Calu3 (cell line): ENCODE data around the gene NUDT14. TPM values are rescaled to one million over a fixed set of nuclear protein-coding genes. Genes with fewer than 3 reads are reported as not detected.

Experiments
- BruUV-seq: library from RNA; stranded (reverse); fragments of 400-500 nt; replicated peaks from 2 replicates; lab custom pipeline; 2021; lab: Mats Ljungman, UMichigan
- CTCF ChIA-PET: fragments of 300-600 bp; sonication (Branson Sonifier 250); formaldehyde crosslinking; loops from one replicate; lab custom pipeline; 2022; ENCODE audit warnings: antibody characterized with exemption; lab: Charles Lee
- DNase-seq: peaks from one replicate; pipeline ENCODE4 v3.0.0; 2022
- H3K27ac Mint-ChIP-seq: one replicate; pipeline ENCODE4 v1.8.0; 2022; ENCODE audit warnings: mixed read lengths; ENCODE audit not compliant: unreplicated experiment
- H3K27me3 Mint-ChIP-seq: one replicate; pipeline ENCODE4 v1.8.0; 2022; ENCODE audit warnings: mixed read lengths; ENCODE audit not compliant: unreplicated experiment
- H3K36me3 Mint-ChIP-seq: one replicate; pipeline ENCODE4 v1.8.0; 2022; ENCODE audit warnings: mild to moderate bottlenecking, moderate library complexity, mixed read lengths; ENCODE audit not compliant: insufficient read depth, unreplicated experiment
- H3K4me1 Mint-ChIP-seq: one replicate; pipeline ENCODE4 v1.8.0; 2022; ENCODE audit warnings: mild to moderate bottlenecking, low read depth, mixed read lengths; ENCODE audit not compliant: unreplicated experiment
- H3K4me3 Mint-ChIP-seq: one replicate; pipeline ENCODE4 v1.8.0; 2022; ENCODE audit warnings: mild to moderate bottlenecking, low read depth, moderate library complexity, mixed read lengths; ENCODE audit not compliant: unreplicated experiment
- H3K9me3 Mint-ChIP-seq: one replicate; pipeline ENCODE4 v1.8.0; 2022; ENCODE audit warnings: low read depth, mixed read lengths; ENCODE audit not compliant: unreplicated experiment
- intact Hi-C: fragments of 100-400 bp; cut with micrococcal nuclease; formaldehyde crosslinking; loops from one replicate; pipeline ENCODE4 v1.10.0; 2022; ENCODE audit not compliant: unreplicated experiment
- total RNA-seq: library from RNA; stranded (reverse); gene quantifications from 2 replicates; pipeline ENCODE4 v1.2.3, GENCODE V29; 2022
- TF ChIP-seq, protein P1 (sequence below): fragments of 200-600 bp; IDR thresholded peaks from one replicate; pipeline ENCODE4 v1.8.0; 2022; ENCODE audit warnings: antibody characterized with exemption; ENCODE audit not compliant: unreplicated experiment

The NUDT14 gene
- total RNA-seq, 1 experiment from 2014 or later: 38.0 TPM

DNA sequence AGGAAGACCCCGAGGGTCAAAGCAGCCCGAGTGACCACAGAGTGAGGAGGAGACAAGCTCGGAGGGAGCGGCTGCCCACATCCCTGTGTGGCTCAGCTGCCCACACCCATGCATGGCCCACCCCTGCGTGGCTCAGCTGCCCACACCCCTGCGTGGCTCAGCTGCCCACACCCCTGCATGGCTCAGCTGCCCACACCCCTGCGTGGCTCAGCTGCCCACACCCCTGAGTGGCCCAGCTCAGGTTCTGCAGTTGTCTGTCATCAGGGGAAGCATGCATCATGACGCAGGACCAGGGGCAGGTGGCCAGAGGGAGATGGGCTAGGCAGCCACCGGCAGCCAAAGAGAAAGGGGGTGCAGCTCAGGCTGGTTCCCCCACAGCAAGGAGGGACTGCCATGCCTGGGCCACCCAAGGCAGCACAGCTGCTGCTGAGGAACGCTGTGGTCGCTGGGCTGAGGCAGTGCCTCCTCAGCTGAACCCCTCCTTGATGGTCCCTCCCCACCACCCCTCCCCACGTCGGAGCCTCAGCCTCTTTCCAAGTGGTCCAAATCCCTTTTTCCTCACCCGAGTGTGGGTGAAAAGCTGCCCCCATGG, 33.3 kb upstream of the NUDT14 start:
- CTCF ChIA-PET: no interaction called here

GRCh38 chr14:105213361-105213760, 32.2 kb upstream of the NUDT14 start:
- Mint-ChIP-seq H3K9me3 (no peaks in the 10 kb centered on the region), H3K36me3 (peaks cover 7% of the 10 kb centered on the region), H3K4me1 (no peaks in the 10 kb centered on the region), H3K4me3 (no peak overlapping the region), H3K27me3 (no peaks in the 10 kb centered on the region), H3K27ac (no peak overlapping the region)
- DNase-seq: no peak
- BruUV-seq: no TSS peak
- CTCF ChIA-PET: no interaction called here
- intact Hi-C loops: no loop called here
- TF ChIP-seq, protein P1, sequence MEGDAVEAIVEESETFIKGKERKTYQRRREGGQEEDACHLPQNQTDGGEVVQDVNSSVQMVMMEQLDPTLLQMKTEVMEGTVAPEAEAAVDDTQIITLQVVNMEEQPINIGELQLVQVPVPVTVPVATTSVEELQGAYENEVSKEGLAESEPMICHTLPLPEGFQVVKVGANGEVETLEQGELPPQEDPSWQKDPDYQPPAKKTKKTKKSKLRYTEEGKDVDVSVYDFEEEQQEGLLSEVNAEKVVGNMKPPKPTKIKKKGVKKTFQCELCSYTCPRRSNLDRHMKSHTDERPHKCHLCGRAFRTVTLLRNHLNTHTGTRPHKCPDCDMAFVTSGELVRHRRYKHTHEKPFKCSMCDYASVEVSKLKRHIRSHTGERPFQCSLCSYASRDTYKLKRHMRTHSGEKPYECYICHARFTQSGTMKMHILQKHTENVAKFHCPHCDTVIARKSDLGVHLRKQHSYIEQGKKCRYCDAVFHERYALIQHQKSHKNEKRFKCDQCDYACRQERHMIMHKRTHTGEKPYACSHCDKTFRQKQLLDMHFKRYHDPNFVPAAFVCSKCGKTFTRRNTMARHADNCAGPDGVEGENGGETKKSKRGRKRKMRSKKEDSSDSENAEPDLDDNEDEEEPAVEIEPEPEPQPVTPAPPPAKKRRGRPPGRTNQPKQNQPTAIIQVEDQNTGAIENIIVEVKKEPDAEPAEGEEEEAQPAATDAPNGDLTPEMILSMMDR: no peak

More for the DNA sequence above, 33.3 kb upstream of the NUDT14 start:
- TF ChIP-seq, protein P1: no peak
- Mint-ChIP-seq H3K9me3 (no peaks in the 10 kb centered on the region), H3K4me1 (no peaks in the 10 kb centered on the region), H3K27me3 (no peaks in the 10 kb centered on the region), H3K36me3 (peaks cover 11% of the 10 kb centered on the region), H3K27ac (no peak overlapping the region), H3K4me3 (no peak overlapping the region)
- no TSS peak for BruUV-seq
- intact Hi-C loops: no loop called here
- DNase-seq: no peak

GRCh38 chr14:105212541-105213300, 31.6 kb upstream of the NUDT14 start:
- BruUV-seq: no TSS peak
- H3K27me3 Mint-ChIP-seq: no peaks in the 10 kb centered on the region
- no peak for DNase-seq
- TF ChIP-seq, protein P1: no peak
- H3K4me3 Mint-ChIP-seq: no peak overlapping the region
- no peaks in the 10 kb centered on the region for H3K4me1 Mint-ChIP-seq
- CTCF ChIA-PET: no interaction called here
- H3K27ac Mint-ChIP-seq: no peak overlapping the region
- intact Hi-C loops: no loop called here
- no peaks in the 10 kb centered on the region for H3K9me3 Mint-ChIP-seq
- peaks cover 4% of the 10 kb centered on the region for H3K36me3 Mint-ChIP-seq

GRCh38 chr14:105211758-105212089, 30.6 kb upstream of the NUDT14 start:
- CTCF ChIA-PET: no interaction called here
- intact Hi-C loops: no loop called here
- Mint-ChIP-seq H3K27me3 (no peaks in the 10 kb centered on the region), H3K36me3 (peaks cover 4% of the 10 kb centered on the region), H3K9me3 (no peaks in the 10 kb centered on the region), H3K4me1 (no peaks in the 10 kb centered on the region), H3K27ac (no peak overlapping the region), H3K4me3 (no peak overlapping the region)
- TF ChIP-seq, protein P1: no peak
- BruUV-seq: no TSS peak
- DNase-seq: no peak
